HG03558 (cell line): Measurements from ENCODE around the gene ZNRF1.
"Not testable (repeated sequence)": the region's sequence is repeated elsewhere in the genome, so short reads cannot be mapped to it uniquely, and the experiment has no call there.

ENCODE experiments used
- ATAC-seq: cut with Tn5 transposase; IDR thresholded peaks from one replicate; pipeline ENCODE4 v1.9.1; 2021; ENCODE audit warnings: moderate number of reproducible peaks; ENCODE audit not compliant: unreplicated experiment; ENCODE audit errors: extremely low read depth

ZNRF1 gene

GRCh38 chr16:75024182-75024581 lies 25.4 kb downstream of the ZNRF1 start:
- no peak for ATAC-seq

GRCh38 chr16:75024594-75024993 lies 25.8 kb downstream of the ZNRF1 start:
- no peak for ATAC-seq

- ATAC-seq: no peak
Observed at GRCh38 chr16:75025761-75026160, 26.9 kb downstream of the ZNRF1 start.

GRCh38 chr16:75026239-75026891 lies 27.5 kb downstream of the ZNRF1 start:
- not testable (repeated sequence) for ATAC-seq

GRCh38 chr16:75026892-75027391 lies 28.1 kb downstream of the ZNRF1 start:
- no peak for ATAC-seq

GRCh38 chr16:75027520-75028300 lies 28.9 kb downstream of the ZNRF1 start:
- no peak for ATAC-seq

GRCh38 chr16:75028544-75029135 lies 29.8 kb downstream of the ZNRF1 start:
- ATAC-seq: no peak

GRCh38 chr16:75029854-75030253 lies 31.0 kb downstream of the ZNRF1 start:
- ATAC-seq: no peak

- ATAC-seq: no peak
Observed at GRCh38 chr16:75032655-75033054, 33.8 kb downstream of the ZNRF1 start.

- no peak for ATAC-seq
Observed at GRCh38 chr16:75035410-75035968, 36.7 kb downstream of the ZNRF1 start.

- ATAC-seq: no peak
Observed at GRCh38 chr16:75038036-75038858, 39.4 kb downstream of the ZNRF1 start.

- ATAC-seq: no peak
Observed at GRCh38 chr16:75039941-75040340, 41.1 kb downstream of the ZNRF1 start.

- ATAC-seq: no peak
Observed at GRCh38 chr16:75042426-75043174, 43.8 kb downstream of the ZNRF1 start.

GRCh38 chr16:75043175-75043895 lies 44.5 kb downstream of the ZNRF1 start:
- ATAC-seq: no peak

- ATAC-seq: no peak
Observed at GRCh38 chr16:75044800-75045361, 46.1 kb downstream of the ZNRF1 start.

- ATAC-seq: no peak
Observed at GRCh38 chr16:75045424-75045823, 46.6 kb downstream of the ZNRF1 start.

GRCh38 chr16:75048054-75048453 lies 49.2 kb downstream of the ZNRF1 start:
- no peak for ATAC-seq

- ATAC-seq: no peak
Observed at GRCh38 chr16:75048530-75048929, 49.7 kb downstream of the ZNRF1 start.
